Prostate gland (tissue), 2 donors: ENCODE results near the gene HDAC4. TPM values are rescaled to one million over a fixed set of nuclear protein-coding genes. Genes with fewer than 3 reads are reported as not detected.

Experiments used
- DNase-seq: peaks from one replicate; pipeline ENCODE4 v3.0.0-alpha.2; 2019; ENCODE audit warnings: low spot score
- H3K27ac ChIP-seq, 2 donors: fragments of 200-600 bp; sonication (generic); 2 replicates each; pipeline ENCODE4 v1.5.1; 2017 to 2019
- H3K27me3 ChIP-seq: fragments of 200-600 bp; sonication (generic); replicated peaks from 2 replicates; pipeline ENCODE4 v1.5.1; 2019; ENCODE audit not compliant: insufficient read depth
- H3K36me3 ChIP-seq, 2 donors: fragments of 200-600 bp; sonication (generic); 1 replicate in 1 of 2; 2 replicates in 1 of 2; pipeline versions ENCODE4 v1.5.1 to v1.8.1; 2017 to 2019
- H3K4me1 ChIP-seq: fragments of 200-600 bp; sonication (generic); replicated peaks from 2 replicates; pipeline ENCODE4 v1.5.1; 2019
- H3K4me3 ChIP-seq, 2 donors: fragments of 200-600 bp; sonication (generic); 2 replicates each; pipeline ENCODE4 v1.5.1; 2017 to 2019
- H3K9me3 ChIP-seq: fragments of 200-600 bp; sonication (generic); 2 replicates; pipeline ENCODE4 v1.5.1; 2017
- CTCF ChIP-seq, 4 experiments: fragments of 200-600 bp in 2 of 4; fragments of 450-650 bp in 2 of 4; sonication (generic) in 2 of 4; IDR thresholded peaks; 1 replicate in 3 of 4; 2 replicates in 1 of 4; pipeline ENCODE4 v1.5.1; 2016 to 2019; ENCODE audit warnings: antibody characterized with exemption in 4 of 4, mild to moderate bottlenecking in 2 of 4, moderate library complexity in 2 of 4
- POLR2A ChIP-seq: fragments of 450-650 bp; IDR thresholded peaks from one replicate; pipeline ENCODE4 v1.6.1; 2016; ENCODE audit warnings: antibody characterized with exemption, mild to moderate bottlenecking
- POLR2AphosphoS5 ChIP-seq: sonication (generic); formaldehyde crosslinking; IDR thresholded peaks from one replicate; pipeline ENCODE4 v1.6.1; 2017; ENCODE audit warnings: antibody characterized with exemption
- whole genome bisulfite sequencing: methylation state at CpG from one replicate; pipeline ENCODE4 v1.1.5; 2018; 5-methylcytosine and 5-hydroxymethylcytosine counted together
- intact Hi-C: fragments of 100-400 bp; cut with DNase I; formaldehyde crosslinking; loops from one replicate; pipeline ENCODE4 v1.14.2; 2022
- total RNA-seq, 2 donors: library from RNA; depleted of rRNA; stranded (reverse); fragments of >200 nt; gene quantifications; one replicate each; pipeline ENCODE4 v1.1.0, GENCODE V29; 2016

HDAC4 gene
- total RNA-seq, 2 donors from 2014 or later: 41.8 to 44.2 TPM

- H3K4me3 ChIP-seq: no peak overlapping the region
- no peak overlapping the region for H3K27ac ChIP-seq
- no peaks in the 10 kb centered on the region for H3K4me1 ChIP-seq
- H3K36me3 ChIP-seq: peaks cover 3 to 4% of the 10 kb centered on the region in 2 donors
- intact Hi-C loops: no loop called here
- H3K9me3 ChIP-seq: no peaks in the 10 kb centered on the region
- no peak for DNase-seq
- no peaks in the 10 kb centered on the region for H3K27me3 ChIP-seq
- WGBS: 86% methylated on average over 15 of the region's 15 CpGs
- TF ChIP-seq CTCF (IDR thresholded peaks at IDR 0.05): no peak
- TF ChIP-seq POLR2A: no peak
These were observed 233.7 kb downstream of the HDAC4 start for GRCh38 chr2:239167011-239167673.

- no peaks in the 10 kb centered on the region for H3K27me3 ChIP-seq
- peaks cover 3 to 7% of the 10 kb centered on the region in 2 donors for H3K36me3 ChIP-seq
- TF ChIP-seq POLR2A (no peak), CTCF (IDR thresholded peaks at IDR 0.05) (no peak), POLR2AphosphoS5 (no peak)
- no peak for DNase-seq
- H3K4me1 ChIP-seq: no peaks in the 10 kb centered on the region
- intact Hi-C loops: no loop called here
- no peak overlapping the region for H3K27ac ChIP-seq
- H3K4me3 ChIP-seq: no peak overlapping the region
- H3K9me3 ChIP-seq: no peaks in the 10 kb centered on the region
- 82% methylated on average over 17 of the region's 17 CpGs for WGBS
These were observed 234.5 kb downstream of the HDAC4 start for GRCh38 chr2:239166201-239166834.

GRCh38 chr2:239165206-239165831 is 235.5 kb downstream of the HDAC4 start:
- intact Hi-C loops: no loop called here
- H3K4me3 ChIP-seq: no peak overlapping the region
- no peaks in the 10 kb centered on the region for H3K4me1 ChIP-seq
- no peak for TF ChIP-seq CTCF (IDR thresholded peaks at IDR 0.05)
- TF ChIP-seq POLR2A: no peak
- no peak for TF ChIP-seq POLR2AphosphoS5
- H3K9me3 ChIP-seq: no peaks in the 10 kb centered on the region
- H3K27me3 ChIP-seq: no peaks in the 10 kb centered on the region
- no peak for DNase-seq
- 94% methylated on average over 19 of the region's 19 CpGs for WGBS
- H3K36me3 ChIP-seq: peaks cover 3 to 8% of the 10 kb centered on the region in 2 donors
- no peak overlapping the region for H3K27ac ChIP-seq

GRCh38 chr2:239164335-239164871 is 236.4 kb downstream of the HDAC4 start:
- Histone ChIP-seq H3K4me3 (no peak overlapping the region), H3K36me3 (peaks cover 3 to 8% of the 10 kb centered on the region in 2 donors), H3K4me1 (no peaks in the 10 kb centered on the region), H3K27ac (no peak overlapping the region), H3K27me3 (no peaks in the 10 kb centered on the region), H3K9me3 (no peaks in the 10 kb centered on the region)
- WGBS: 82% methylated on average over 16 of the region's 16 CpGs
- TF ChIP-seq CTCF (IDR thresholded peaks at IDR 0.05) (no peak), POLR2AphosphoS5 (no peak), POLR2A (no peak)
- no peak for DNase-seq
- intact Hi-C loops: no loop called here
